Right renal cortex interstitium (tissue), 3 donors: ENCODE results near the gene GRK5. TPM values are rescaled to one million over a fixed set of nuclear protein-coding genes. Genes with fewer than 3 reads are reported as not detected.
"Not testable (repeated sequence)": the region's sequence is repeated elsewhere in the genome, so short reads cannot be mapped to it uniquely, and the experiment has no call there.

ENCODE experiments used
- DNase-seq, 3 donors: peaks; one replicate each; pipeline ENCODE4 v3.0.0-alpha.2; 2013; ENCODE audit warnings: low read depth in 3 of 3, low spot score in 2 of 3
- polyA plus RNA-seq, 3 donors: library from polyadenylated mRNA; unstranded; fragments of 120-200 nt; gene quantifications; one replicate each; pipeline ENCODE4 v1.2.1, GENCODE V29; 2013; ENCODE audit not compliant: insufficient read length in 3 of 3

GRK5 gene
- polyA plus RNA-seq, 3 donors = 15.5 to 18.3 (median 15.8) TPM

DNA sequence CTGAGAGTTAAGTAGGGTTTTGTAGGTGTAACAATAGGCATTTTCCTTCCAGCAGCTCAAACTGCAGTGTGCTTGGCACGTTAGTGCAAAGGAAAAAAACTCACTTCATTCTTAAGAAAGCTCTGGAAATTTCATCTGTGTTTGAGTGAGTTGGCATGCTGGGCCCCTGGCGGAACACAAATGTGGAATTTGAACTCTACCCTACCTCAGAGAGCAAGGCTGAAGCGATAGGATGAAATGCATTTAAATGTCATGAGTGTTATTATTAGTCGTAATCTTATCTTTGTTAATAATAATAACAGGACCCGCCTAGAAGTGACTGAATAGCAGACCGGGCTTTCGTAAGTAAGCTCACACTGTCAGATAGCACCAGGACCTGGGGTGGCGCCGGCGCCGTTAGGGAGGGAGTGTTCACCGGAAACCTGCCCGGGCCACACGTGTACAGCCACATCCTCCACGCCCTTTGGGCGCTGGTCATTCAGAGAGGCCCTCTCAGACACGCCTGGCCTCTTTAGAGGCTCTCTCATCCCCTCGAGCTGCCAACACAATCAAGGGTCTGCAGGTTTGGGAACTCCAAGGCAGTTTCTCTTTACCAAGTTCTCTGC, 63.5 kb downstream of the GRK5 start:
- no peak for DNase-seq

DNA sequence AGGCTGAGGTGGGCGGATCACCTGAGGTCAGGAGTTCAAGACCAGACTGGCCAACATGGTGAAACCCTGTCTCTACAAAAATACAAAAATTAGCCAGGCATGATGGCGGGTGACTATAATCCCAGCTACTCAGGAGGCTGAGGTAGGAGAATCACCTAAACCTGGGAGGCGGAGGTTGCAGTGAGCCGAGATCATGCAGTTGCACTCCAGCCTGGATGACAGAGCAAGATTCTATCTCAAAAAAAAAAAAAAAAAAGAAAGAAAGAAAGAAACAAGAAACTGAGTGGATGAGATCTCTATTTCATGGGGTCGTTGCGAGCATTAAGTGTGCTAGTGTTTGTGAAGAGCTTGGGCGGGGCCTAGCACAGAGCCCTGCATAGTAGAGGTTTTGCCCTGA, 65.0 kb downstream of the GRK5 start:
- not testable (repeated sequence) for DNase-seq

DNA sequence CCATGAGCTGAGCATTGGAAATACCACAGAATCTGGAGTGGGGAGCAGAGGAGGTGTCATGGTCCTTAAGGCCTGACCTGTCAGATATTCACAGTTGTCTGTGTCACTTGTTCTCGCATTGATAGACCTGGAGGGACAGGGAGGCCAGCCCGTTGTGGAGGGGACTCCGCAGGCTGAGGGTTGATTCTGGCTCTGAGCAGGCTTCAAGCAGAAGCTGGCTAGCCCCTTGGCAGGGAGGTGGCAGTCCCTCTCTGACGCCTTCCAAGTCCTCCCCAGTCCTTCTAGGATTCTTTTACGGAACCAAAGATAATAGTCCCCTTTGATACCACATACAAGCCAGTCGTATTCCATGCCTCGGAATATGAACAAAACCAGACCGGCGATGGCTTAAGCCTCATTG, 65.4 kb downstream of the GRK5 start:
- DNase-seq = no peak

DNA sequence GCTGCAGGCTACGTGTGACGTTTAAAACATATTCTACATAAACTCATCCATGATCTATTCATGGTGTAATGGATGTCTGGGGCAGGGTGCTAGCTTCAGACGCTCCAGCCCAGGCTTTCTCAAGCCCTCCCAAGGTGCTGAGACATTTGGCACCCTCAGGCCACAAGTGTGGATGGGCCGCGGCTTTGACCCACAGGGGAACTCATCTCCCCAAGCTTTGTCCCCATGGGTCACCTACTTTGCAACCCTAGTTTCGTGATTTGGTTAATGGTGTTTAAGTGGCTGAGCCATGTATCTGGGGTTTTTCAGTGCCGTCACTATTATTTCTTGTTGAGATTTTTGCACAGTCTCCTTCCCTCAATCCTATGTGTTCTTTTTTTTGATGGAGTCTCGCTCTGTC, 66.0 kb downstream of the GRK5 start:
- DNase-seq = no peak

DNA sequence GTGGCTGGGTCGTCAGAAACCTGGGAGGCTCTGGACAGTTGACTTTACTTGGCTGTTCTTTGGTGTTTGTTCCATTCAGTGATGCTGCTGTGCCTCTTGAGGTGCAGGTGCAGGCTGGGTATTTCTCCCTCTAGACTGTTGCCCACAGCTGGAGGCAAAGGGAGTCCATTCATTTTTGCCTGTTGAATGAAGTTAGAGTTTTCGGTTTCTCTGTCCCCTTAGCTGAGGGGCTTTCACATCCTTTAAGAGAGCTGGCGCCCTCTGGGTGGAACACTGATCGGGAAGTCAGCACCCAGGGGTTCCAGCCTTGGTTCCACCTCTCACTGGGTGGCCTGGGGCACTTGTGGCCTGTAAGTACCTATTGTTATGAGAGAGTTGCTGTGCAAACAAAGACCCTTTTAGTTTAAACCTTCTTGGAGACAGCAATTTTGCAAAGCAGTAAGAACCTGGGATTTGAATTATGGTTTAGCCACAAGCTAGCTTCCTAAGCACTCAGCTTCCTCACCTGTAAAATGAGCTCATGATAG, 67.2 kb downstream of the GRK5 start:
- DNase-seq = no peak

DNA sequence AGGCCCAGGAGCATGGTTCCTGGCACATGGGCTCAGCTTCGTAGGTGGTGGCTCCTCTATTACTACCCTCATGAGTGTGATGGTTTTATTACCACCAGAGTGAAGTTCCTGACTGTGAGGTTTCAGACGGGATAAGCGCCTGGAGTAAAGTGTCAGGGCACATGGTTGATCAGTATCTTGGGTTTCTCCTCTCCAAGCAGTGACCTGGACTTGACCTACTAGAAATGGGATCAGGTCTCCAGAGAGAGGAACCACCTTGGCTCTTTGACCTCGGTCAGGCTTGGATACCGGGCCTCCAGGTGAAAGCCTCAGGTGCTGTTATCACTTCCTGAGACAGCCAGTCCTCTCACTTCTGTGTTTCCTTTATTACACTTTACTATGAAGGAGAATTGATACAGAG, 67.7 kb downstream of the GRK5 start:
- DNase-seq = no peak

DNA sequence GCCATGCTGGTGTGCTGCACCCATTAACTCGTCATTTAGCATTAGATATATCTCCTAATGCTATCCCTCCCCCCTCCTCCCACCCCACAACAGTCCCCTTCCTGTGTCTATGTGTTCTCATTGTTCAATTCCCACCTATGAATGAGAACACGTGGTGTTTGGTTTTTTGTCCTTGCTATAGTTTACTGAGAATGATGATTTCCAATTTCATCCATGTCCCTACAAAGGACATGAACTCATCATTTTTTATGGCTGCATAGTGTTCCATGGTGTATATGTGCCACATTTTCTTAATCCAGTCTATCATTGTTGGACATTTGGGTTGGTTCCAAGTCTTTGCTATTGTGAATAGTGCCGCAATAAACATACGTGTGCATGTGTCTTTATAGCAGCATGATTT, 68.8 kb downstream of the GRK5 start:
- DNase-seq = not testable (repeated sequence)

DNA sequence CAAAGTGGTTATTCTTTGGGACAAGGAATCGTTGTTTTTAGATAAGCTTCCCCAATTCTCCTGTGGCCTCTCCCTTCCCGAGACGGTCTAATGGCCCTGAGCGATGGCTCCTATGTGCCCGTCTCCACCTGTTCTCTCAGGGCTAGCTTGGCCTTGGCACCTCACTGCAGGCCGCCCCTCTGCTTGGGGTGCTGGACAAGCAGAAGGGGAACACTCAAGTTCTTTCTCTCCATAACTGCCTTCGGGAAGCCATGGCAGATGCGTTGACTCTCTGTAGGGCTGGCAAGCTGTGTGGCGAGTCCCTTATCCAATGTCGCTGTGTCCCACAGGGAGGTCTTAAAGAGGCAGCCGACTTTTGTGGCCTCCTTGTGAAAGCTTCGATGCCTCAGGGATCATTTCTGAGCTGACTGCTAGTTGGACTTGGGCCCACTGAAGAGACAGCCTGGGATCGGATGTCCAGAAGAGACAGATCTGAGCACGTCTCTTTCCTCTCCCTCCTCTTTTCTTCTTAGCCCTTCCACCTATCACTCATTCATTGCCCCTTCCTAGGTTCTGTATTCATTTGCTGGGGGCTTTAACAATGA, 70.8 kb downstream of the GRK5 start:
- no peak for DNase-seq

DNA sequence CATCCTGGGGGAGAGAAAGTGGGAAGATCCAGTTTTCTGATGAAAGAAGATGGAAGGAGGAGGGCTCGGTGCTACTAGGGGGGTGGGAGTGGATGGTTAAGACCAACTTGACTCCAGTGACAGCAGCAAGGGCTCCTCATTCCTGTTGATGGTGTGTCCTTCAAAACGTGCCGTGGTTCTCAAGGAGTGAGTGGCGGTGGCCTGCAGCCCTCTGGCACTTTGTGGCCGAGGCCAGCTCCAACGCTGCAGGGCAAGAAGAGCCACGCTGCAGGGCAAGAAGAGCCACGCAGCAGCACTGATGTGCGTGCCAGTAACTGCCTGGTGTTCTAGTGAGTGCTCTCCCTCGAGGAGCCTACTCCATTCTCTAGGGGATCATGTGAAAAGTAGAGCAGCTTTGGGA, 72.1 kb downstream of the GRK5 start:
- no peak for DNase-seq

DNA sequence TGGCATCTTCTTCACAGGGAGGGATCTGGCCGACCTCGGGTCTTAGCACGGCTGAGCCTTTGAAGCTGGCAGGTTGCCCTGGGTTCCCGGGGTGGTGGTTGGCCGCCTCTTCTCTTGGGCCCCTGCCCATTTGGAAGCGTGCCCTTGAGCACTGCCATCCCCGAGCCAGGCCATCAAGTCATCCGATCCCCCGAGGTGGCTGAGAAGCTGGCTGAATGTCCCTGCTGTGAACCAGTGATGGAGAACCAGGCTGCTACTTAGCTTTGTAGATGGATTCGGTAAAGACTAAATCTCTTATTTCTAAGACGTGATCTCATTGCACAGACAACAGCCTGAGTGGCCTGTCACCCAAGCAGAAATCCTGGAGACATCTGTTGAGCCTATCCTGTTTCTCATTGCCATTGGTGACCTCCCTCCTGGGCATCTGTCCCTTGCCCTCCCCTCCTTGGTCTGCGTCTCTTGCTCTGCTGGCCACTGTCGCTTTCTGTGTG, 74.3 kb downstream of the GRK5 start:
- no peak for DNase-seq

DNA sequence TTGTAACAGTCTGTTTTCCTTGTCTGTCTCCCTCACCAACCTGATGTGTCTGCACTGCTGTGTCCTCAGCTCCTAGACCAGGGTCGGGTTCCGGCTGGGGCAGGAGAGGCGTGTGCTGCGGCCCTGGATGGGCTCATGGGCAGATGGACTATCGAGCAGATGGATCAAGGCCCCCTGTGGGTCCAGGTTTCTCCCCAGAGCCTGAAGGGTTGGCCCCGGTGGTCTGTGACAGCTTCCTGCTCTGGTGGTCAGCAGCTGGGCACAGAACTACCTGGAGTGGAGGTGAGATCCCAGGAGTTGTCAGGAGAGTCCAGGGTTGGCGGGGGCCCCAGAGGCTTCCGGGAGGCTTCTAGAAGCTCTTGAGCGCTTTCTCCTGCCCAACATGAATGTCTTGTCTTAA, 75.1 kb downstream of the GRK5 start:
- DNase-seq = no peak

DNA sequence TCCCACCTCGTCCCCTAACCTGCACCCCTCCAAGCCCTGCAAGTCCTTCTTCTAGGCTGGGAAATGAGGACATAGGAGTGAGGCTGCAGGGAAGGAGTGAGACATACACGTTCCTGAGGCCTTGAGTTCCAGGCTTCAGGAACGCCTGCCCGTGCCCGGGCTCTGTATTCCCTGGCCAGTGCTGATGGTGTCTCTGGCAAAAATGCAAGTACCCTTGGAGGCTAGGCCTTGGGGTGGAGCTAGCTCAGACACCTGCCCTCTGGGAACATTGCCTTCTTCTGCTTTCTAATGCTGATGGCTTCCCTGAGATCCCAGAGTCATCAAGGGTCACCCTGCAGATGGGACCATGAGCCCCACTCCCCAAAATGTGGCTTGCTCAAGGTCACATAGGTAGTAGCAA, 76.0 kb downstream of the GRK5 start:
- DNase-seq = no peak

DNA sequence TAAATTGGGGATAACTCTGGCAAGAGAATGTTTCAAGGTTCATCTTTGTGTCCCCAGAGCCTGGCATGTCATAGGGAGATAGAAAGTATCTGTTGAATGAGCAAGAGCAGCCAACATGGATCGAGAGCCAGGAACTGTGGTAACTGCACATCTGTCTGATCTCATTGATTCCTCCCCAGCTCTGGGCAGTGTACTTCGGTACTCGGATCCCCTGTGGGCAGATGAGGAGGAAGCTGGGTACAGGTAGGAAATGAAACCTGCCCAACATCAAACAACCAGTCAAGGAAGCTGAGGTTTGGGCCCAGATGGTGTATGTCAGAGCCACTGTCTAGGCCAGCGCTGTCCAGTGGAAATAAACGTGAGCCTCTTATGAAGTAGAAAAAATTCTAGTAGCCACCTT, 76.4 kb downstream of the GRK5 start:
- no peak for DNase-seq

DNA sequence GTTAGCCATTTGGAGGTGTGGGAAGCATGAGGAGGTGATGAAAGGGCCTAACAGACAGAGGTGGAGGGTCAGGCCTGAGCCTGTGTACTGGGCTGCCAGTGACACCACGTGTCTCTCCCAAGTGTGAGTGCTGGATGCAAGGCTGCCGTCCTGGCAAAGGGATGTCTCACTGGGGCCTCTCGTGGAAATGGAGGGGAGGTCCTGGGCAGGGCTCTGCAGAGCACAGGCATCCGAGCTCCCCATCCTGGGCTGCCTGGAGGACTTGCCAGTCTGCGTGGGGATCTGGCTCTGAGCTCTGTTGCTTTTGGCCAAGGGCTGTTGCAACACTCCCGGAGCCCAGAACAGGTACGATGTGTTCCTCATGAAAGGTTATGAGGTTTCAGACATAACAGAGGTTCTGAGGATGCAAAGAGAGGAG, 77.3 kb downstream of the GRK5 start:
- no peak for DNase-seq

DNA sequence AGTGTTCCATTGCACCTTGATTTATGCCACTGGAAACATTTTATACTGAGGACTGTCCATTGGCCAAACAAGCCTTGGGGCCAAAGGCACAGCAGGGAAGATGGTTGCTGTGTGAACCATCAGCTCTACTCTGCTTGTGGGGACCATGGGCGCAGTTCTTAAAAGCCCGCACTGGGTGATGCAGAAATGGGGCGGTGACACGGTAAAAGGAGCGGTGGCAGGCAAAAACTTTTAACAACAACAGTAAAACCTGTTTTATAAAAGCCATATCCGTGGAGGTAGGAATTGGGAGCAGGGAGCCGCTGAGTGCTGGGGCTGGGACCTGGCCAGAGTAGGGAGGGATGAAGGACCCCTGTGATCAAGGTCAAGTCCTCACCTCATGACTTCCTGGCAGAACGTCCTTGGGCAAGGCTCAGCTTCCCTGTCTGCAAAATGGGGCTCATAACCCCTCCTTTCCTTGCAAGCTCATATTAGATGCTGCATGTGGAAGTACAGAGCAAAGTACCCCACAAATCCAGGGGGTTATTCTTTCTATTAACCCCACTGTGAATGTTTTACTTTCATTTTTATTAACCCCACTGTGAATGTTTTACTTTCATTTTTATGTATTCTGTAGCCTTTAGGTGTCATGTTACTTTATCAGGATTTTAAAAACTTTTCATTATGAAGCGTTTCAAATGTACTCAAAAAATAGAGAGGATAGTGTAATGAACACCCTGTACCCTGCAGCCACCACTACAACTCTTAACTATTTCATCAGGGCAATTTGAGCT, 78.3 kb downstream of the GRK5 start:
- no peak for DNase-seq

DNA sequence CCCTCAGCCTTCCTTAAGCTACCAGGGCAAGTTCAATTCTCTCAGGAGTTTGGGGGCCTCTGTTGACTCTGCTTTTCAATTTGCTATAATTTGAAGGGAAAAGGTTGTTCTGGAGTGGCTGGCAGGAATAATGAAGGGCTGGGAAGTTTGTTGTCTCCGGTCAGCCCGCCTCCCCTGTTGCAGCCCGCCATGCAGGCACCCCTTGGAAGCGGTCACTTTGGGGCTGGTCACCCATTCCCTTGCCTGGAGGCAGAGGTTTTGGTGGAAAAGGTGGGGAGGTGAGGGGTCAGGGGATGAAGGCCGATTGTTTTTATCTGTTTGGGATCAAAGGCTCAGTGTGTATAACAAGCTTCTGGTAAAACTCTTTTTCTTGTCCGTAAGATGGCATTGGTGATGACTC, 79.1 kb downstream of the GRK5 start:
- DNase-seq = no peak

DNA sequence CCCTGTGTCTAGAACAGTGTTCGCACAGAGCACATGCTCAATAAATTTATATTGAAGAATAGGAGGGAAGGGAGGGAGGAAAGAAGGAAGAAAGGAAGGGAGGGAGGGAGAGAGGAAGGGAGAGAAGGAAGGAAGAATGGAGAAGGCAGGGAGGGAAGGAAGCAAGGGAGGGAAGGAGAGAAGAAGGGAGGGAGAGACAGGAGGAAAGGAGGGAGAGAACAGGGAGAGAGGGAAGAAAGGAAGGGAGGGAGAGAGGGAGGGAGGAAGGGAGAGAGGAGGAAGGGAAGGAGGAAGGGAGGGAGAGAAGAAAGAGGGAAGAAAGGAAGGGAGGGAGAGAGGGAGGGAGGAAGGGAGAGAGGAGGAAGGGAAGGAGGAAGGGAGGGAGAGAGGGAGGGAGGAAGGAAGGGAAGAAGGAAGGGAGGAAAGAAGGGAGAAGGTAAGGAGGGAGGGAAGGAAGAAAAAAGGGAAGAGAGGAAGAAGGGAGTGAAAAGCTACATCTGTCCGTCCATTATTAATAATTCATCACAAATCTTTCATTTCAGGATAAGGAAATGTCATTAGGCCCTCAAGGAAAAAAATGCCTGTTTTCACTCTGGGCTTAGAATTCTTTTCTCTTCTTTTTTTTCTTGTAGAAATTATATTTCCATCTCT, 79.7 kb downstream of the GRK5 start:
- DNase-seq = no peak

DNA sequence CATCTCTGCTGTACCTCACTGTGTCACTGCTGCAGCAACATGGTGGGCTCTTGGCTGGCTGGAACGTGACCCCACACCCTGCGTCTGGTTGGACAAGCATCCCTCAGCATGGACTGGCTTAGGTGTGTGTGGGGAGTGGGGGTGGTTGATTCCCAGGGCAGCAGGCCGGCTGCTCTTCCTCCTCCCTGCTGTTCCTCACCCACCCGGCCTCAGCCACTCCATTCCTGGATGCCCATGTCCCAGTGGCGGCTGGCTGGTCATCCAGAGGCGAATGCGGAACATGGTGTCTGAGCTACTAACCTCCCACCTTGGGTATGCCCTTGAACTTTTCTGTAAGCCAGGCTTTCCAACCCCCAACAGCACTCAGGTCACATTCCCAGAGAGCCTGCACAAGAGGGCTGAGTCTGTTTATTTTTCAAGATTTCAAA, 81.2 kb downstream of the GRK5 start:
- DNase-seq = no peak

DNA sequence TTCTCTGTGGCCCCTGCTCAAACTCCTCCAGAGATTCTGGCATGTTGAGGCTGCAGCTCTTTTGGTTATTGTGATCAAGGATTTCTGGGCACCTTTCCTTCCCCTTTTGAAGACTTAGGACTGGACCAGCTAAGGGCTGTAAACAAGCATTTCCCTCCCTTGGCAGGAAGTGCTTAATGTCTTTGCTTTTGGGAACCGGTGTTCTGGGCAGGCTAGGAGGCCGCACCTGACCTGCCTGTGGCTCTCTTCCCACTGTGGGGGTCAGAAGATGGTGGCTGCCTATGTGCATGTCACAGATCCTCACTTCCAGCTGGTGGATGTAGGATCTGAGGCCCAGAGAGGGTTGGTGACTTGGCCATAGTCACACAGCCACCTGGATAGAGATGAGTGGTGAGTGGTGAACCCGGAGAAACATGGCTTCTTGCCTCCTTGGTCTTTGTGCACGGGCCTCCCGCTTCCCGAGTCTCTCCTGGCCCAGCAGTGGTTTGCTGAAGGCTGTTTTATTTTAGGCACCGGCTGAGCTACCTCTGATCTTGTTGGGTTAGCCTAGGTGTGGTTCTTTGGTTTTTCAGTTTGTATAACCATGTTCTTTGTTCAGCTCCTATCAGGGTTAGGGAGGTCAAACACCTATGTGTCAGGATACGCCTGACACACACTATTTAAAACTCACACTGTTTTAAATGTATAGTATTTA, 82.0 kb downstream of the GRK5 start:
- no peak for DNase-seq

DNA sequence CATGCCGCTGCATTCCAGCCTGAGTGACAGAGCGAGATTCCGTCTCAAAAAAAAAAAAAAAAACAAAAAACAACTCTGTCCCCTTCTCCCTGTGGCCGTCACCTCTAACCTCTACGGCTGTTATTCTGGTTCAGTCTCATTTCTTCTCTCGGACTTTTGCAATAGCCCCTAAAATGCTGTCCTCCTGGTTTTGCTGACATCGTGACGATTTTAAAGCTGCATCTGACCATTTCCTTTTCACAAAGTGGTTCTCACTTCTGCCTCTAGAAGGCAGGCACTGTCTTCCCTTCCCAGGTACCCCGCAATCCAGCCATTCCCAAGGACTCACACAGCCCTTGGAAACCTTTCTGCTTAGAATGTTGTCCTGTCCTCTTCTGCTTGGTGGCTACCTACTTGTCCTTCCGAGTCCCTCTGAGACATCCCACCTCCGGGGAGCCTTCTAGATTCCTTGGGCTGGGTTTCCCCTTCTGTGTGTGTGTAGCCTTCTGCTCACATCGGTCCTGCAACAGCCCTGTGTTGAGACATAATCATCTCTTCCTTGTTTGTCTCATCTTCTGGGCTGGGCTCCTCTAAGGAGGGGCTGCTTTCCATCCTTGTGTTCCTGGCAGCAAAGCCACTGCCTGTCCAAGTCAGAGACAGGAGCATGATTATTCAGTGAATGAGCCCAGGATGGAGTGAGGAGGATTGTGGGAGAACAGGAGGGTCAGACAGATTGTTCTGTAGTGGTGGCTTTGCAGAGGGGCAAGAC, 83.1 kb downstream of the GRK5 start:
- no peak for DNase-seq
